T47D (cell line): ENCODE data around the gene ARL3.

ENCODE experiments used
- DNase-seq, 2 experiments: peaks; one replicate each; pipeline versions ENCODE4 v3.0.0 to v3.0.0-alpha.2; 2011 to 2012; ENCODE audit warnings: low read depth in 1 of 2, low spot score in 1 of 2
- JUND ChIP-seq: IDR thresholded peaks from 2 replicates; pipeline ENCODE4 v1.6.1; 2012; ENCODE audit warnings: low read depth
- in situ Hi-C: cut with HindIII; loops from 2 replicates; pipeline ENCODE4 v1.10.0; 2016; ENCODE audit warnings: low sequenced_read_pairs, low pct_unique_long_range_greater_than_20kb

The ARL3 gene

GRCh38 chr10:102627291-102627735 is 86.9 kb downstream of the ARL3 start:
- TF ChIP-seq JUND = no peak
- DNase-seq = no peak
- in situ Hi-C loops = no loop called here

GRCh38 chr10:102626026-102626685 is 88.0 kb downstream of the ARL3 start:
- no peak for DNase-seq
- TF ChIP-seq JUND = no peak
- in situ Hi-C loops = no loop called here

DNA sequence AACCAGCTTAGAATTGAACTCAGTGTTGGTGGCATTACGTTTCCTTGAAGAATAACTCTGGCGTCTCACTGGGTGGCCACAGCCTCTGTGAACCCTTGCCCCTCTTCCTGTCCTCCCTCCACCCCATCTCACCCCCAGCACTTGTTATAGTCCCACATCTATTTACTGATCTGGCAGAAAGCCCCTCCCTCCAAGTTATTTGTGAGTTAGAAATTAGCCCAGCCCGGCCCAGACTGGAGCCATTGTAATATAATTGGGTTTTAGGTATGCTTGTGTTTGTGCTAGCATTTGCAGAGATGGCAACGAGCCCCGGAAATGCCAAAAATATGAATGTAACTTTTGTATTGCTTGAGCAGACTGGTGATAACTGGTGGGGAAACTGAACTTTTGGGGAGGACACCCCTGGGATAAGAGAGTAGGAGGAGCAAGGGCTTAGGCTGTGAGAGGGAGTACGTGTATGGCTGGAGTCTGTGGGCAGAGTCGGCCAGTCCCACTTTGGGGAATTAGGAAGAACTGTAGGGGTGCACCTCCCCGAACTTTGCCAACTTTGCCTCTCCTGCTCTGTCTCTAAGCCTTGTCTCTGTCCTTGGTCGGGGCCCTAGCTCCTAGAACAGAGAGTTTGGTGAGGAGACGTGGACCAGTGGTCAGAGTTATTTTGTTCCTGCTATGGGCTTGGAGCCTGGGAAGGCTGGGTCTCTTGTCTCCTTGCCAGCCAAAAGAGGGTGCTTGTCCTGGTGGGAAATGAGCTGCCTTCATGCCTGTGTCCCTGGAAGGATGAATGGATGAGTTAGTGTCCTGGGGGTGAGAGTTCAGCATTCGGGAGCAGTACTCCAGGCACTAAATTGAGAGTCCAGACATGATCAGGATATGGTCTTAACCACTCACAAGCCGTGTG is 89.2 kb downstream of the ARL3 start:
- no peak for DNase-seq
- in situ Hi-C loops = no loop called here
- TF ChIP-seq JUND = no peak

GRCh38 chr10:102624094-102624493 is 90.1 kb downstream of the ARL3 start:
- in situ Hi-C loops = no loop called here
- no peak for TF ChIP-seq JUND

More at GRCh38 chr10:102624094-102624493, 90.1 kb downstream of the ARL3 start:
- DNase-seq = peak in 1 of 2 experiments; percentile 62
